Jurkat, Clone E6-1 (cell line): Measurements from ENCODE around the gene FRG2B.
"Not testable (repeated sequence)": the region's sequence is repeated elsewhere in the genome, so short reads cannot be mapped to it uniquely, and the experiment has no call there.

Experiments
- DNase-seq: peaks from one replicate; pipeline ENCODE4 v3.0.0-alpha.2; 2011; ENCODE audit warnings: low read depth, low spot score
- H3K4me3 ChIP-seq: 2 replicates; pipeline ENCODE4 v1.5.1; 2011; ENCODE audit warnings: mild to moderate bottlenecking, low read length, control low read depth, moderate library complexity

Gene FRG2B

GRCh38 chr10:133608855-133609254 is 17.7 kb downstream of the FRG2B start:
- DNase-seq = peak; percentile 47
- H3K4me3 ChIP-seq = no peak overlapping the region

DNA sequence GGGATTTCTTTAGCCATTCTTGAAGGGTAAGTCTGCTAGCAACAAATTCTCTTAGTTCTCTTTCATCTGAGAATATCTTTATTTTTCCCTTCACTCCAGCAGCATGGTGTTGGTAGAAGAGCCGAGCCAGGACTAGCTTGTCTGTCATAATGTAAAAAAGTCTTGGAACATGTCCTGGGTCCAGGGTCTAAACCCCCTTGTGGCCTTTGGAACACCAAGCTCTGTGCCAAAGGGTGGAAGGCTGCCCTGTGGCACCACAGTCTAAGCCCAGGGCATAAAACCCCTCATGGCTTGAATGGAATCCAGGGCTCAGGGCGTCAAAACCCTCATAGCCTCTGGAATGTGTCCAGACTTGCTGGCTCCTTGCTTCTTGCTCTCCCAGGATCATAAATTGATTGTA is 23.2 kb downstream of the FRG2B start:
- DNase-seq, H3K4me3 ChIP-seq: not testable (repeated sequence)

- no peak overlapping the region for H3K4me3 ChIP-seq
- DNase-seq = no peak
These were observed 25.9 kb downstream of the FRG2B start for GRCh38 chr10:133600657-133601056.

- DNase-seq, H3K4me3 ChIP-seq: not testable (repeated sequence)
These were observed 26.7 kb downstream of the FRG2B start for GRCh38 chr10:133599869-133600268.

DNA sequence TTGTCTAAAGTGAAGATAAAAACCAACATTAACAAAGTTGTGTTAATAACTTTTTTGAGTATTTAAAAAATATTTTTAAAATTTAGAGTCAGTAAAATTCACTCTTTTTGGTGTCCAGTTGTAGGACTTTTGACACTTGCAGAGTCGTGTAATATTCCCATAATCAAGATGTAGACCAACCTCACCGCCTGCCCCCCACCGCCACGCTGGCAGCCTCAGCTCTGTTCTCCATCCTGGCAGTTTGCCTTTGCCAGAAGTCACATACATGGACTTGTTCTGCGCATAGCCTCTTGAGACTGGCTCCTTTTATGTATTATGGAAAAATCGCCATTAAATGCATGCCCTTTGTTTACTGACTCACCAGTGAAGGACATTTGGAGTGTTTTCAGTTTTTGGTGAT is 33.9 kb downstream of the FRG2B start:
- no peak for DNase-seq

DNA sequence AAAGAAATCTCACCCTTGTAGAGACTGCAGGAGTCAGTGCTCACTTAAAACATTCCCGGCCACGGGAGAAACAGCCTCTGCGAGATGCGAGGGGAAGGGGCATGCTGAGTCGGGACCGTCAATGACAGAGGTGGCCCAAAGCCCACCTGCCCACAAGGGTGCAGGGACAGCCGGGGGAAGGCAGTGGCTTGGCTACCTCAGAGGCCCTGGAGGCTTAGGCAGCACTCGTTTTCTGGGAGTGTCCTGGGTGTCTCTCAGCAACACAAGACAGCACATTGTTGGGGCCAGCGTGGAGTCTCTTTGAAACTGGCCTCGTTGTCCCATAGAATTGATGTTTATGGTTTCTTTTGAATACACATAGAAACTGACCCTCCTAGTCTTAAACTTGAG is 35.6 kb downstream of the FRG2B start:
- no peak overlapping the region for H3K4me3 ChIP-seq
- no peak for DNase-seq

More for the DNA sequence above, 33.9 kb downstream of the FRG2B start:
- no peak overlapping the region for H3K4me3 ChIP-seq

DNA sequence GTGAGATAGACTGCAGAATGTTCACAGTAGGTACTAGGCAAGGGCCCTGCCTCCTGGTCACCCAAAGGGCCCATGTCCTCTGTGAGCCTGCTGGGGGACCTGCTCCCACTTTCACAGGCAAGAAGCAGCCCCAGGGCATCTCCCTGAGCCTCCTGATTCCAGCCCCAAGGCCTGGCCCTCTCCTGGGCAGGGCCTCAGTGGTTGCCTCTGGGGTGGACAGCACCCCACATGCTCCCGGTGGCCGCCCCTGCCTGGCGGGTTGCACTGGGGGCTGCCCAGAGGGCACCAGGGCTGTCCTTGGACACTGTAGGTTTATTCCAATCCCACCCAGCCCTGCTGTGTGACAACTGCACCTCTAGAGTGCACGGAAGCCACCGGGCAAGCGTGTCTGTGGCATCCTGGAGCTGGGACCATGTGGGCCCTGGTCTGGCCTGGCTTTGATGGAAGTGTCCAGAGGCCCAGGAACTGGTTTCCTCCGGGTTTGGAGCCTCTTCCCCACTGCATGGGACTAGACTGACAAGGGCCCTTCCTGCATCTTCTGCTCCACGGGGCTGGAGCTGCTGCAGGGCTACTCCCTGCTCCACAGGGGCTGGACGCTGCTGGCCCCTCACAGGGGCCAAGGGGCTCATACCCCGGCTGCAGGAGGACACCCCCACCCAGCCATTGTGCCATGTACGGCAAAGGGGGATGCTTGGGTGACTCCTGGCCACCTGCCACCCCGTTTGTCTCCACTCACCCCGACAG is 36.2 kb downstream of the FRG2B start:
- no peak for DNase-seq
- H3K4me3 ChIP-seq = no peak overlapping the region

DNA sequence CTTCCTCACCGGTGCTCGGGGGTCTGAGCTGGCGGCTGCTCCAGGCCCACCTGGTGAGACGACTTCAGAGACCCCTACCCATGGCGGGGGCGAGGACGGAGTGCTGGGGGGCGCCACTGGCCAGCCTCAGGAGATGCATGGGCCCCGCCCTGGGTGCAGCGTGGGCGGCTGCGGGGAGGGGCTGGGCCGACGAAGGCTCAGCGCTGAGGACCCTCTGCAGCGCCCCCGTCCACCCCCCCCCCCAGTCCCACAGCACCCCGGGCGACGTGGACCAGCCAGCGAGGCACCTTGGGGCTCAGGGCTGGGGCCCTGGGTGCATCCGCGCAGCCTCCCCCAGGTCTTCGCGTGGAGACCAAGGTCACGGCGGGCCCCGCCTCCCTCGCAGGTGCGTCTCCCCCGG is 49.6 kb downstream of the FRG2B start:
- not testable (repeated sequence) for H3K4me3 ChIP-seq, DNase-seq
